HG02763 (cell line): Measurements from ENCODE around the gene NSG1.

Experiments
- ATAC-seq: cut with Tn5 transposase; IDR thresholded peaks from one replicate; pipeline ENCODE4 v1.9.1; 2021; ENCODE audit warnings: mild to moderate bottlenecking, moderate library complexity; ENCODE audit not compliant: unreplicated experiment

Gene NSG1

GRCh38 chr4:4395371-4395770 lies 8.5 kb downstream of the NSG1 start:
- no peak for ATAC-seq

- ATAC-seq, result no peak
Observed at GRCh38 chr4:4395849-4396627, 9.1 kb downstream of the NSG1 start.

- ATAC-seq, result no peak
Observed at GRCh38 chr4:4396628-4397440, 9.9 kb downstream of the NSG1 start.

GRCh38 chr4:4397441-4397819 lies 10.5 kb downstream of the NSG1 start:
- no peak for ATAC-seq

- no peak for ATAC-seq
Observed at GRCh38 chr4:4398430-4398829, 11.5 kb downstream of the NSG1 start.

GRCh38 chr4:4401036-4401435 lies 14.1 kb downstream of the NSG1 start:
- no peak for ATAC-seq

GRCh38 chr4:4402966-4403365 lies 16.1 kb downstream of the NSG1 start:
- ATAC-seq, result no peak

GRCh38 chr4:4405358-4405962 lies 18.6 kb downstream of the NSG1 start:
- ATAC-seq, result no peak

- ATAC-seq, result no peak
Observed at GRCh38 chr4:4406455-4407298, 19.8 kb downstream of the NSG1 start.

- ATAC-seq, result no peak
Observed at GRCh38 chr4:4407299-4408131, 20.6 kb downstream of the NSG1 start.

GRCh38 chr4:4408132-4408523 lies 21.2 kb downstream of the NSG1 start:
- ATAC-seq, result no peak

GRCh38 chr4:4408576-4409335 lies 21.9 kb downstream of the NSG1 start:
- ATAC-seq, result no peak

GRCh38 chr4:4409416-4410115 lies 22.7 kb downstream of the NSG1 start:
- no peak for ATAC-seq

- no peak for ATAC-seq
Observed at GRCh38 chr4:4410271-4410670, 23.4 kb downstream of the NSG1 start.

- ATAC-seq, result no peak
Observed at GRCh38 chr4:4411906-4412305, 25.0 kb downstream of the NSG1 start.

GRCh38 chr4:4412641-4413372 lies 25.9 kb downstream of the NSG1 start:
- no peak for ATAC-seq

GRCh38 chr4:4413373-4413725 lies 26.4 kb downstream of the NSG1 start:
- ATAC-seq, result no peak

- no peak for ATAC-seq
Observed at GRCh38 chr4:4413806-4414205, 26.9 kb downstream of the NSG1 start.
